IPS-18c (cell line): ENCODE data around the gene TMPO.
"Not testable (repeated sequence)": the region's sequence is repeated elsewhere in the genome, so short reads cannot be mapped to it uniquely, and the experiment has no call there.

Experiments used
- H3K4me3 ChIP-seq: 2 replicates; pipeline ENCODE4 v1.7.0; 2013; ENCODE audit warnings: low read depth, mild to moderate bottlenecking, low read length, moderate library complexity; ENCODE audit not compliant: insufficient read depth
- H3K9me3 ChIP-seq: one replicate; pipeline ENCODE4 v1.6.1; 2013; ENCODE audit warnings: mild to moderate bottlenecking, low read length, moderate library complexity; ENCODE audit not compliant: control insufficient read depth, insufficient read depth

The TMPO gene

GRCh38 chr12:98549371-98550110 lies 34.2 kb downstream of the TMPO start:
- Histone ChIP-seq H3K4me3 (no peak overlapping the region), H3K9me3 (no peaks in the 10 kb centered on the region)

- Histone ChIP-seq H3K4me3 (no peak overlapping the region), H3K9me3 (no peaks in the 10 kb centered on the region)
Observed at GRCh38 chr12:98551787-98552186, 36.4 kb downstream of the TMPO start.

GRCh38 chr12:98558097-98558496 lies 42.7 kb downstream of the TMPO start:
- H3K9me3 ChIP-seq = not testable (repeated sequence)

GRCh38 chr12:98559666-98560065 lies 44.3 kb downstream of the TMPO start:
- Histone ChIP-seq H3K9me3 (peaks cover 2% of the 10 kb centered on the region), H3K4me3 (no peak overlapping the region)

More at GRCh38 chr12:98558097-98558496, 42.7 kb downstream of the TMPO start:
- not testable (repeated sequence) for H3K4me3 ChIP-seq

- Histone ChIP-seq H3K4me3 (no peak overlapping the region), H3K9me3 (peaks cover 2% of the 10 kb centered on the region)
Observed at GRCh38 chr12:98561846-98562245, 46.5 kb downstream of the TMPO start.

GRCh38 chr12:98572010-98572409 lies 56.6 kb downstream of the TMPO start:
- Histone ChIP-seq H3K9me3 (no peaks in the 10 kb centered on the region), H3K4me3 (no peak overlapping the region)

GRCh38 chr12:98574110-98574509 lies 58.7 kb downstream of the TMPO start:
- Histone ChIP-seq H3K4me3 (no peak overlapping the region), H3K9me3 (no peaks in the 10 kb centered on the region)

GRCh38 chr12:98575013-98575412 lies 59.6 kb downstream of the TMPO start:
- no peaks in the 10 kb centered on the region for H3K9me3 ChIP-seq
- no peak overlapping the region for H3K4me3 ChIP-seq

GRCh38 chr12:98576795-98577194 lies 61.4 kb downstream of the TMPO start:
- not testable (repeated sequence) for H3K9me3 ChIP-seq, H3K4me3 ChIP-seq

- Histone ChIP-seq H3K4me3 (no peak overlapping the region), H3K9me3 (no peaks in the 10 kb centered on the region)
Observed at GRCh38 chr12:98578392-98578791, 63.0 kb downstream of the TMPO start.

GRCh38 chr12:98578821-98579220 lies 63.4 kb downstream of the TMPO start:
- no peak overlapping the region for H3K4me3 ChIP-seq
- H3K9me3 ChIP-seq = no peaks in the 10 kb centered on the region

GRCh38 chr12:98579347-98579746 lies 64.0 kb downstream of the TMPO start:
- H3K9me3 ChIP-seq = no peaks in the 10 kb centered on the region
- H3K4me3 ChIP-seq = no peak overlapping the region

GRCh38 chr12:98579835-98580234 lies 64.4 kb downstream of the TMPO start:
- Histone ChIP-seq H3K4me3 (no peak overlapping the region), H3K9me3 (no peaks in the 10 kb centered on the region)

GRCh38 chr12:98580695-98581094 lies 65.3 kb downstream of the TMPO start:
- no peaks in the 10 kb centered on the region for H3K9me3 ChIP-seq
- no peak overlapping the region for H3K4me3 ChIP-seq

GRCh38 chr12:98581101-98581500 lies 65.7 kb downstream of the TMPO start:
- H3K4me3 ChIP-seq = no peak overlapping the region
- no peaks in the 10 kb centered on the region for H3K9me3 ChIP-seq

- no peak overlapping the region for H3K4me3 ChIP-seq
- no peaks in the 10 kb centered on the region for H3K9me3 ChIP-seq
Observed at GRCh38 chr12:98582093-98582492, 66.7 kb downstream of the TMPO start.

GRCh38 chr12:98587084-98587483 lies 71.7 kb downstream of the TMPO start:
- Histone ChIP-seq H3K9me3 (no peaks in the 10 kb centered on the region), H3K4me3 (no peak overlapping the region)

GRCh38 chr12:98591209-98591608 lies 75.8 kb downstream of the TMPO start:
- Histone ChIP-seq H3K4me3 (no peak overlapping the region), H3K9me3 (no peaks in the 10 kb centered on the region)

- Histone ChIP-seq H3K4me3 (peak overlapping the region; percentile 42; the same call in 1 of the 2 replicates), H3K9me3 (no peaks in the 10 kb centered on the region)
Observed at GRCh38 chr12:98592825-98593322, 77.5 kb downstream of the TMPO start.
